ENCODE data around the gene PLXNB1.

PLXNB1 gene

GRCh38 chr3:48414376-48415250, 15.3 kb downstream of the PLXNB1 start:
- H3K4me3 ChIP-seq (ENCODE audit: low read depth, low read length) = no peak overlapping the region
- no peak for TF ChIP-seq CTCF (IDR thresholded peaks at IDR 0.05; ENCODE audit: borderline replicate concordance, insufficient read depth, low read depth, low read length)

DNA sequence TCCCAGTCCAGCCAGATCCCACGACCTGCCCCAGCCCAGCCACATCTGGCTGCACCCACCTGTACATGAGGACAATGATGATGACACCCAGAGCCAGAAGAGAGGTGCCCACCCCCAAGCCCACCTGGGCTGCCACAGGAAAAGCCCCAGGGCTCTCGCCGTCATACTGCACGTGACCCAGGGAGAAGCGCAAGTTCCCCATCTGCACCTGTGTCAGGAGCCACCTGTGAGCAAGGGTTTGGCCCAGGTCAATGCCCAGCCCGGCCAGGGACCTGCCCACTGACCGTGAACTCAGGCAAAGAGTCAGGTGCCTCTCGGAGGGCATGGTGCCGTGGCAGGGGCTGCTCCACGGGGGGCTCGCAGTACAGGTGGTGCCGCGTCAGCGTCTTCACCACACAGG, 16.3 kb downstream of the PLXNB1 start:
- no peak overlapping the region for H3K4me3 ChIP-seq (ENCODE audit: low read depth, low read length)
- TF ChIP-seq CTCF (IDR thresholded peaks at IDR 0.05; ENCODE audit: borderline replicate concordance, insufficient read depth, low read depth, low read length) = no peak

- H3K4me3 ChIP-seq (ENCODE audit: low read depth, low read length) = no peak overlapping the region
- TF ChIP-seq CTCF (IDR thresholded peaks at IDR 0.05; ENCODE audit: borderline replicate concordance, insufficient read depth, low read depth, low read length) = no peak
These were observed 16.8 kb downstream of the PLXNB1 start for GRCh38 chr3:48413086-48413485.

GRCh38 chr3:48412375-48413001, 17.4 kb downstream of the PLXNB1 start:
- TF ChIP-seq CTCF (IDR thresholded peaks at IDR 0.05; ENCODE audit: borderline replicate concordance, insufficient read depth, low read depth, low read length) = no peak
- no peak overlapping the region for H3K4me3 ChIP-seq (ENCODE audit: low read depth, low read length)

GRCh38 chr3:48411606-48412374, 18.1 kb downstream of the PLXNB1 start:
- H3K4me3 ChIP-seq (ENCODE audit: low read depth, low read length) = no peak overlapping the region
- no peak for TF ChIP-seq CTCF (IDR thresholded peaks at IDR 0.05; ENCODE audit: borderline replicate concordance, insufficient read depth, low read depth, low read length)

DNA sequence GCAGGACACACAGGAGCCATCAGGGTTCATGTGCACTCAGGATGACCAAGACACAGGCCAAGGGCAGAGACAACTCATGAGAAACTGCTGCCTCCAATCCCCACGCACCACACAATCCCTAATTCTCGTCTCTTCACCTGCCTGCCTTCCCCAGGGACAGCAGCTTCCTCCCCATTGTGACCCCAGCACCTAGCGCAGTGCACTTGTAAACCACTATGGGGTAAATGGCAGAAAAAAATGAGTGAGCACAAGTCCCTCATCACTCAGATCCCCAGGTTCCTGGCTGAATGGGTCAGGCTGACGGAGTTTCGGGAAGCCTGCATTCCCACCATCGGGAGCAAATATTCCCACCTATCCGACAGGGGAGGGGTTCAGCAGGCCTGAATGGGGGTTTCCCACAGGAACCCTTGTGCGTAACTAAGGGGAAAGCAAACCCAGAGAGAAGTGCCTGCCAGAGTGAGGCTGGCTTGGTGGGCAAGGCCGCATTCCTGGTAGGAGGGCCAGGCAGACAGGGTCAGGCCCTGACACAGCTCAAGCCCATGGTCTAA, 18.8 kb downstream of the PLXNB1 start:
- no peak overlapping the region for H3K4me3 ChIP-seq (ENCODE audit: low read depth, low read length)
- no peak for TF ChIP-seq CTCF (IDR thresholded peaks at IDR 0.05; ENCODE audit: borderline replicate concordance, insufficient read depth, low read depth, low read length)
